Spleen (tissue), 11 donors: Measurements from ENCODE around the gene PNPLA1. TPM values are rescaled to one million over a fixed set of nuclear protein-coding genes. Genes with fewer than 3 reads are reported as not detected.

Experiments used
- DNase-seq: peaks from one replicate; pipeline ENCODE4 v3.0.0-alpha.2; 2020
- H3K27ac ChIP-seq, 8 donors: fragments of 200-600 bp; sonication (generic) in 7 of 8; 1 replicate in 4 of 8; 2 replicates in 4 of 8; pipeline versions ENCODE4 v1.5.0 to v1.8.0; 2016 to 2021; ENCODE audit warnings: inconsistent platforms in 4 of 8, mild to moderate bottlenecking in 4 of 8, moderate library complexity in 1 of 8
- H3K27me3 ChIP-seq, 7 donors: fragments of 200-600 bp; sonication (generic) in 6 of 7; replicated peaks in 1 of 7; 1 replicate in 4 of 7; 2 replicates in 3 of 7; pipeline versions ENCODE4 v1.5.0 to v1.8.0; 2016 to 2021; ENCODE audit warnings: inconsistent platforms in 3 of 7, mild to moderate bottlenecking in 1 of 7
- H3K36me3 ChIP-seq, 6 donors: fragments of 200-600 bp; sonication (generic) in 5 of 6; 1 replicate in 4 of 6; 2 replicates in 2 of 6; pipeline versions ENCODE4 v1.5.0 to v1.8.0; 2016 to 2021; ENCODE audit warnings: inconsistent platforms in 2 of 6
- H3K4me1 ChIP-seq, 6 donors: fragments of 200-600 bp; sonication (generic) in 5 of 6; 1 replicate in 3 of 6; 2 replicates in 3 of 6; pipeline versions ENCODE4 v1.5.0 to v1.8.0; 2016 to 2021; ENCODE audit warnings: inconsistent platforms in 3 of 6
- H3K4me3 ChIP-seq, 8 donors: fragments of 200-600 bp; sonication (generic) in 7 of 8; 1 replicate in 4 of 8; 2 replicates in 4 of 8; pipeline versions ENCODE4 v1.5.0 to v1.8.0; 2016 to 2021; ENCODE audit warnings: inconsistent platforms in 4 of 8, mild to moderate bottlenecking in 4 of 8, moderate library complexity in 2 of 8
- H3K9me3 ChIP-seq, 8 donors: fragments of 200-600 bp; sonication (generic) in 7 of 8; 1 replicate in 4 of 8; 2 replicates in 4 of 8; pipeline versions ENCODE4 v1.5.0 to v1.8.0; 2016 to 2021; ENCODE audit warnings: inconsistent platforms in 4 of 8
- POLR2A ChIP-seq, 3 donors: fragments of 450-650 bp; IDR thresholded peaks; one replicate each; pipeline ENCODE4 v1.5.1; 2017; ENCODE audit warnings: antibody characterized with exemption in 3 of 3, mild to moderate bottlenecking in 1 of 3
- POLR2AphosphoS5 ChIP-seq, 3 donors: sonication (generic); formaldehyde crosslinking; IDR thresholded peaks; one replicate each; pipeline ENCODE4 v1.5.1; 2017; ENCODE audit warnings: antibody characterized with exemption in 3 of 3
- WGBS, 5 donors: extraction: QIAGEN DNeasy Blood & Tissue Kit in 3 of 5; methylation state at CpG; one replicate each; pipeline versions ENCODE4 v1.1.5 to v1.1.7; 2013 to 2018; 5-methylcytosine and 5-hydroxymethylcytosine counted together
- intact Hi-C: fragments of 100-400 bp; cut with DNase I; formaldehyde crosslinking; loops from one replicate; pipeline ENCODE4 v1.15.0; 2023; ENCODE audit warnings: low total_unique reads
- polyA plus RNA-seq, 3 donors: library from polyadenylated mRNA; stranded (reverse); fragments of 200-250 nt; gene quantifications; one replicate each; pipeline ENCODE4 v1.2.1, GENCODE V29; 2013
- total RNA-seq, 7 donors: library from RNA; depleted of rRNA in 3 of 7; stranded (reverse); fragments of >200 nt in 3 of 7; fragmentation: NEBNext Ultra II Directional in 4 of 7; extraction: Animal tissue kit (Norgen Biotek cat#: 25700) in 4 of 7; gene quantifications; one replicate each; pipeline versions ENCODE4 v1.1.0 to v1.2.1, GENCODE V29; 2016 to 2021
- TF ChIP-seq, protein P1 (sequence below), 11 experiments: fragments of 200-600 bp in 7 of 11; fragments of 450-650 bp in 4 of 11; sonication (generic) in 4 of 11; IDR thresholded peaks in 8 of 11; conservative IDR thresholded peaks in 3 of 11; 1 replicate in 7 of 11; 2 replicates in 4 of 11; pipeline versions ENCODE4 v1.4.0 to v1.8.0; 2016 to 2021; ENCODE audit warnings: antibody characterized with exemption in 11 of 11, inconsistent platforms in 4 of 11, mild to moderate bottlenecking in 1 of 11
- donor health status: healthy with polysubstance abuse.
- donor health status: DM: no; HTN: no; CAD: no; lungs with moderate emphysema.
- donor health status: DM: no; HTN: no; CAD: no.
- donor health status: Bipolar disorder and iron deficiency.
- donor health status: healthy.
- donor health status: DM: no; HTN: no; CAD: no.
- donor health status: DM: yes; HTN: yes; CAD: no.

PNPLA1 gene
- total and polyA plus RNA-seq, 10 donors = 0.05 to 3.7 (median 0.88) TPM

DNA sequence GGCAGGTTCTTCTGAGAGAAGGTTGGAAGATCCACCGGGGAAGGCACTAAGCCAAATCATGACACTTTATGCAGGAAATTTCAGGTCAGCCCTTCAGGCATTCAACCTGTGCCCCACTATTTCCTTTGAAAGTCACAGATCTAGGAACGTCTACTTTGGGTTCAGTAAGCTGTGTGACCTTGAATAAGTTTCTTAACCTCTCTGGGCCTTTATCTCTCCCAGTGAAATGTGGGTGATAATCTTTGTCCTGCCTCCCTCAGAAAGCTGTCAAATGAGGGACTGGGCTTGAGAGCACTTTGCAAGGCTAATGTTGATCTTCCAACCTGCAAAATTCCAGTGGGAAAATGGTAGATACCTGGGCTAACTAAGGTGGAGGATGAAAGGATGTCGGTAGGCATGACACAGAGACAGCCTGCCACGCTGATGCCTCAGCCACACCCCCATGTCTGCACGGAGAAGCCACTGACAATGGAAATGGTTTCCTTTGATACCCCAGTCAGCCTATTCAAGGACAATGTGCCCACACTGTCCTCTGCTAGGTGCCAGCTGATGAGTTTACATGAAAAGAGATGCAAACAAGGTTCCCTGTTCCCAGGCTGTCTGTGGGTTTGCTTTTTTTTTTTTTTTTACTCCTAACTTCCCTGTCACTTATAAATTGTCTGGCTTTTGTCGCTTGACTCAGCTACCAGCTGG is 57.5 kb downstream of the PNPLA1 start:
- DNase-seq = no peak
- Histone ChIP-seq H3K4me3 (no peak overlapping the region), H3K9me3 (no peaks in the 10 kb centered on the region), H3K27ac (no peak overlapping the region), H3K36me3 (no peaks in the 10 kb centered on the region), H3K27me3 (peaks cover 0 to 45% (median 0%) of the 10 kb centered on the region in 7 donors), H3K4me1 (no peaks in the 10 kb centered on the region)
- 35 to 56% (median 41%) methylated on average over 6 of the region's 6 CpGs for WGBS, 5 donors
- intact Hi-C loops = no loop called here
- TF ChIP-seq, protein P1, sequence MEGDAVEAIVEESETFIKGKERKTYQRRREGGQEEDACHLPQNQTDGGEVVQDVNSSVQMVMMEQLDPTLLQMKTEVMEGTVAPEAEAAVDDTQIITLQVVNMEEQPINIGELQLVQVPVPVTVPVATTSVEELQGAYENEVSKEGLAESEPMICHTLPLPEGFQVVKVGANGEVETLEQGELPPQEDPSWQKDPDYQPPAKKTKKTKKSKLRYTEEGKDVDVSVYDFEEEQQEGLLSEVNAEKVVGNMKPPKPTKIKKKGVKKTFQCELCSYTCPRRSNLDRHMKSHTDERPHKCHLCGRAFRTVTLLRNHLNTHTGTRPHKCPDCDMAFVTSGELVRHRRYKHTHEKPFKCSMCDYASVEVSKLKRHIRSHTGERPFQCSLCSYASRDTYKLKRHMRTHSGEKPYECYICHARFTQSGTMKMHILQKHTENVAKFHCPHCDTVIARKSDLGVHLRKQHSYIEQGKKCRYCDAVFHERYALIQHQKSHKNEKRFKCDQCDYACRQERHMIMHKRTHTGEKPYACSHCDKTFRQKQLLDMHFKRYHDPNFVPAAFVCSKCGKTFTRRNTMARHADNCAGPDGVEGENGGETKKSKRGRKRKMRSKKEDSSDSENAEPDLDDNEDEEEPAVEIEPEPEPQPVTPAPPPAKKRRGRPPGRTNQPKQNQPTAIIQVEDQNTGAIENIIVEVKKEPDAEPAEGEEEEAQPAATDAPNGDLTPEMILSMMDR (IDR thresholded peaks at IDR 0.05 in 8 of 11, conservative IDR thresholded peaks at IDR 0.05 in 3 of 11) = no peak

DNA sequence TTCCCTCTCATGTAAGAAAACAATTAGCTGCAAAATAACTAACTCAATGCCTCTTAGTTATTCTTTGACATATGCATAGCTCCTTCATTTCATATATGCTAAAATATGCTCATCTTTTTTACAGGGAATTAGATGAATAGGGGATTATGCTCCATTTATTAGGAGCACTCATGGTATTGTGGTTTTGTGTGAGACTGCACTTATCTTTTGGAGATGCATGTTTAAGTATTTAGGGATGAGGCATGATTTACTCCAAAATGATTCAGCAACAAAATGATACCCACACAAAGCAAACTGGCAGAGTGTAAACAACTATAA is 58.0 kb downstream of the PNPLA1 start:
- TF ChIP-seq, protein P1 (IDR thresholded peaks at IDR 0.05 in 8 of 11, conservative IDR thresholded peaks at IDR 0.05 in 3 of 11) = no peak
- no peak overlapping the region for H3K27ac ChIP-seq
- intact Hi-C loops = no loop called here
- H3K36me3 ChIP-seq = no peaks in the 10 kb centered on the region
- H3K9me3 ChIP-seq = no peaks in the 10 kb centered on the region
- peaks cover 0 to 50% (median under 1%) of the 10 kb centered on the region in 7 donors for H3K27me3 ChIP-seq
- H3K4me3 ChIP-seq = no peak overlapping the region
- no peaks in the 10 kb centered on the region for H3K4me1 ChIP-seq
- DNase-seq = no peak

DNA sequence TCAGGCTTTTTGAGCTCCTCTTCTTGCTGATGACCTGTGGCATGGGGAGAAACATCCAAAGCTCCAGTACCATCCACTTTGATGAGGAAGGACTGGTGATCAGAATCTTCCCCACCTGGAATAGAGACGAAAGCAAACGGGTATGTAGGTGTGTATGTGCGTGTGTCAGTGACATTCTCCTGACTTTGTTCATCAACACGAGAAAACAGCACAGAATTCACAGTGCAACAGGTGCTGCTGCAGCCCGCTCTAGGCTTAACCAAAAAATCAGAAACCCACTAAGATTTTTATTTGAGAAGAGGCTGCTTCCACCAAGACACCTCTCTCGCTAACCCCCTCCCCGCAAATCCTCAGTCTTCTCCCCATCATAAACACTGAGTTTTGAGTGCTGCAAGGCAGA is 58.7 kb downstream of the PNPLA1 start:
- Histone ChIP-seq H3K27ac (no peak overlapping the region), H3K4me3 (no peak overlapping the region), H3K9me3 (no peaks in the 10 kb centered on the region), H3K4me1 (peaks cover 0 to 2% (median 0%) of the 10 kb centered on the region in 6 donors), H3K27me3 (peaks cover 0 to 51% (median 4%) of the 10 kb centered on the region in 7 donors), H3K36me3 (no peaks in the 10 kb centered on the region)
- intact Hi-C loops = no loop called here
- WGBS, 5 donors = 85 to 92% (median 88%) methylated on average over 7 of the region's 7 CpGs
- DNase-seq = no peak
- TF ChIP-seq POLR2AphosphoS5 (IDR thresholded peaks at IDR 0.05) = no peak

DNA sequence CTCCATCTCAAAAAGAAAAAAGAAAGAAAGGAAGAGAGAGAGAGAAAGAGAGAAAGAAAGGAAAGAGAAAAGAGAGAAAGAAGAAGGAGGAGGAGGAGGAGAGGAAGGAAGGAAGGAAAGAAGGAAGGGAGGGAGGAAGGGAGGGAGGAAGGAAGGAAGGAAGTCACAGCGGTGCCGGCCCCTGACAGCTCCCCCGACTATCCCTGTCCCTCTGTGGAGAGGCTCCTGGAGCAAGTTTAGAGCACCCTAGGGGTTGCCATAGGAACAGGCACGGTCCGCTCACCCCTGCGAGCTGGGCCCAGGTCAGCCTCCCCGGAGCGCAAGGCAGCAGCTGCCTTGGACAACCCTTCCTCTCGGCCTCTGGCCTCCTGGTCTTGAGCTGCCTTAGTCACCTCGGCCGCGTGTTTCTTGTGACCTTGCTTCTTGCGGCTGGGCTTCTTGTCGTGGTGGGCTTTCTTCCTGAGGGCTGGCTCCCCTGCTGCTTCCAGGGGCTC is 60.0 kb downstream of the PNPLA1 start:
- no peak for TF ChIP-seq POLR2AphosphoS5 (IDR thresholded peaks at IDR 0.05)
- intact Hi-C loops = no loop called here
- DNase-seq = no peak
- H3K27me3 ChIP-seq = peaks cover 0 to 62% (median 9%) of the 10 kb centered on the region in 7 donors
- 62 to 76% (median 64%) methylated on average over 14 of the region's 14 CpGs for WGBS, 5 donors
- H3K36me3 ChIP-seq = no peaks in the 10 kb centered on the region
- H3K4me3 ChIP-seq = no peak overlapping the region
- peaks cover 0 to 13% (median 0%) of the 10 kb centered on the region in 6 donors for H3K4me1 ChIP-seq
- no peaks in the 10 kb centered on the region for H3K9me3 ChIP-seq
- no peak overlapping the region for H3K27ac ChIP-seq

DNA sequence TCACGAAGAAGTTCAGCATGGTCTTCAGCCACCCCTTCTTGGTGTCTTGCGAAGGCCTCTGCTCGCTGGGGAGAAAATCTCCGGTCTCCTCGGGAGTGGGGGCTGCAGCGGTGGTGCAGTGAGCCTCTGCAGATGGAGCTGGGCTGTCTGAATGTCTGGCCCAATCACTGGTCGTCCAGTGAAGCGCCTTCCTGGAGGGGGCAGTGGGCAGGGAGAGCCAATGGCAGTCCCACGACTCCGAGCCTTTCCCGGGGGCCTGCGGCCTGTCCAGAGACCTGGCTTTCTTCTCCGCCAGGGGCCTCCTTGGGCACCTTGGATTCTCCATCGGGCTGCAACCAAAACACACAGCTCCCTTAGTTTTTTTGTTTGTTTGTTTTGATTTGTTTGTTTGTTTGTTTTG is 60.5 kb downstream of the PNPLA1 start:
- no peak for DNase-seq
- no peak overlapping the region for H3K4me3 ChIP-seq
- WGBS, 5 donors = 91 to 96% (median 92%) methylated on average over 11 to 14 of the region's 14 CpGs
- H3K36me3 ChIP-seq = no peaks in the 10 kb centered on the region
- H3K4me1 ChIP-seq = peaks cover 0 to 13% (median 0%) of the 10 kb centered on the region in 6 donors
- peaks cover 0 to 62% (median 10%) of the 10 kb centered on the region in 7 donors for H3K27me3 ChIP-seq
- intact Hi-C loops = no loop called here
- no peaks in the 10 kb centered on the region for H3K9me3 ChIP-seq
- TF ChIP-seq, protein P1 (IDR thresholded peaks at IDR 0.05 in 8 of 11, conservative IDR thresholded peaks at IDR 0.05 in 3 of 11) = no peak
- TF ChIP-seq POLR2A (IDR thresholded peaks at IDR 0.05) = no peak
- no peak for TF ChIP-seq POLR2AphosphoS5 (IDR thresholded peaks at IDR 0.05)
- H3K27ac ChIP-seq = no peak overlapping the region
